Activated T-helper 17 cell treated with anti-CD3 and anti-CD28 coated beads, Interleukin-2, amount 50 U/mL, for 72 hours (primary cell): ENCODE measurements around the gene TMTC2. TPM values are rescaled to one million over a fixed set of nuclear protein-coding genes. Genes with fewer than 3 reads are reported as not detected.

ENCODE experiments used
- ATAC-seq: fragments of 150-1000 bp; cut with Tn5 transposase; replicated peaks from 2 replicates; pipeline ENCODE4 v1.10.0; 2021; ENCODE audit warnings: mild to moderate bottlenecking, moderate library complexity
- H3K27ac Mint-ChIP-seq: one replicate; pipeline ENCODE4 v1.8.0; 2022; ENCODE audit warnings: mixed read lengths
- H3K27me3 Mint-ChIP-seq: one replicate; pipeline ENCODE4 v1.8.0; 2022; ENCODE audit warnings: mixed read lengths
- H3K36me3 Mint-ChIP-seq: one replicate; pipeline ENCODE4 v1.8.0; 2022; ENCODE audit warnings: low read depth, mild to moderate bottlenecking, mixed read lengths
- H3K4me1 Mint-ChIP-seq: one replicate; pipeline ENCODE4 v1.8.0; 2022; ENCODE audit warnings: mixed read lengths
- H3K4me3 Mint-ChIP-seq: one replicate; pipeline ENCODE4 v1.8.0; 2022; ENCODE audit warnings: mild to moderate bottlenecking, mixed read lengths
- H3K9me3 Mint-ChIP-seq: one replicate; pipeline ENCODE4 v1.8.0; 2022; ENCODE audit warnings: mixed read lengths
- total RNA-seq, 2 donors: library from RNA; stranded (reverse); gene quantifications; one replicate each; pipeline ENCODE4 v1.2.3, GENCODE V29; 2022

Gene TMTC2
- total RNA-seq, 2 donors from 2014 or later, result 5.8 to 11.2 TPM

GRCh38 chr12:82665142-82665923 is 21.4 kb upstream of the TMTC2 start:
- Mint-ChIP-seq H3K9me3 (no peaks in the 10 kb centered on the region), H3K4me3 (no peak overlapping the region), H3K36me3 (no peaks in the 10 kb centered on the region), H3K4me1 (peaks cover 5% of the 10 kb centered on the region), H3K27ac (no peak overlapping the region), H3K27me3 (peaks cover 27% of the 10 kb centered on the region)
- peak; percentile 61 for ATAC-seq

- no peak overlapping the region for H3K4me3 Mint-ChIP-seq
- H3K36me3 Mint-ChIP-seq, result no peaks in the 10 kb centered on the region
- H3K9me3 Mint-ChIP-seq, result no peaks in the 10 kb centered on the region
- H3K27me3 Mint-ChIP-seq, result peaks cover 21% of the 10 kb centered on the region
- H3K4me1 Mint-ChIP-seq, result peaks cover 5% of the 10 kb centered on the region
- ATAC-seq, result peak; percentile 31
- H3K27ac Mint-ChIP-seq, result no peak overlapping the region
These were observed 19.9 kb upstream of the TMTC2 start for GRCh38 chr12:82666830-82667229.

DNA sequence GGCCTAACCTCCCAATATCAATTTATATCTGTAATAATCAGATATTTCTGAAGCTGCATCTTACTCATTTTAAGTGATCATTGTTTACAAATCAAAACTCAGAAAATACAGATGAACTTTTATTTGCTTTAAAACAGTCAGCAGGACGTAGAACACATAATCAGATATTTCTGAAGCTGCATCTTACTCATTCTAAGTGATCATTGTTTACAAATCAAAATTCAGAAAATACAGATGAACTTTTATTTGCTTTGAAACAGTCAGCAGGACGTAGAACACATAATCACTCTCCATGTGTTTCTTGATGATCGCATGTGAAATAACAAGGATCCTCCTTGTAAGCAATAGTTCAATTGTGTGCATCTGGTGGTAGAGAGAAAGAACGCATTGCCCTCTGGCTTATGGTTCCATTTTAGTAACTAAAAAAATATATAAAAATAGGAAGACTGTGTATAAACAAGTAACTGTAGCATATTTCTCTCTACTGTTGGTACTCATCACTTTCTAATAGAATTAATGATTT is 15.0 kb upstream of the TMTC2 start:
- ATAC-seq, result no peak
- no peaks in the 10 kb centered on the region for H3K4me1 Mint-ChIP-seq
- peaks cover 18% of the 10 kb centered on the region for H3K27me3 Mint-ChIP-seq
- no peaks in the 10 kb centered on the region for H3K36me3 Mint-ChIP-seq
- no peaks in the 10 kb centered on the region for H3K9me3 Mint-ChIP-seq
- no peak overlapping the region for H3K27ac Mint-ChIP-seq
- H3K4me3 Mint-ChIP-seq, result no peak overlapping the region

GRCh38 chr12:82672811-82673495 is 13.8 kb upstream of the TMTC2 start:
- Mint-ChIP-seq H3K36me3 (no peaks in the 10 kb centered on the region), H3K4me1 (no peaks in the 10 kb centered on the region), H3K4me3 (no peak overlapping the region), H3K27me3 (peaks cover 15% of the 10 kb centered on the region), H3K27ac (no peak overlapping the region), H3K9me3 (no peaks in the 10 kb centered on the region)
- ATAC-seq, result no peak

- Mint-ChIP-seq H3K27ac (no peak overlapping the region), H3K27me3 (peaks cover 18% of the 10 kb centered on the region), H3K4me3 (no peak overlapping the region), H3K36me3 (no peaks in the 10 kb centered on the region), H3K9me3 (no peaks in the 10 kb centered on the region), H3K4me1 (no peaks in the 10 kb centered on the region)
- no peak for ATAC-seq
These were observed 13.0 kb upstream of the TMTC2 start for GRCh38 chr12:82673698-82674097.

- no peak overlapping the region for H3K27ac Mint-ChIP-seq
- peaks cover 18% of the 10 kb centered on the region for H3K27me3 Mint-ChIP-seq
- ATAC-seq, result no peak
- no peak overlapping the region for H3K4me3 Mint-ChIP-seq
- H3K9me3 Mint-ChIP-seq, result no peaks in the 10 kb centered on the region
- no peaks in the 10 kb centered on the region for H3K36me3 Mint-ChIP-seq
- H3K4me1 Mint-ChIP-seq, result no peaks in the 10 kb centered on the region
These were observed 11.5 kb upstream of the TMTC2 start for GRCh38 chr12:82675246-82675645.

GRCh38 chr12:82682326-82682725 is 4.4 kb upstream of the TMTC2 start:
- Mint-ChIP-seq H3K4me1 (peaks cover 8% of the 10 kb centered on the region), H3K36me3 (no peaks in the 10 kb centered on the region), H3K9me3 (no peaks in the 10 kb centered on the region), H3K27ac (no peak overlapping the region), H3K27me3 (peaks cover 20% of the 10 kb centered on the region), H3K4me3 (no peak overlapping the region)
- ATAC-seq, result no peak

DNA sequence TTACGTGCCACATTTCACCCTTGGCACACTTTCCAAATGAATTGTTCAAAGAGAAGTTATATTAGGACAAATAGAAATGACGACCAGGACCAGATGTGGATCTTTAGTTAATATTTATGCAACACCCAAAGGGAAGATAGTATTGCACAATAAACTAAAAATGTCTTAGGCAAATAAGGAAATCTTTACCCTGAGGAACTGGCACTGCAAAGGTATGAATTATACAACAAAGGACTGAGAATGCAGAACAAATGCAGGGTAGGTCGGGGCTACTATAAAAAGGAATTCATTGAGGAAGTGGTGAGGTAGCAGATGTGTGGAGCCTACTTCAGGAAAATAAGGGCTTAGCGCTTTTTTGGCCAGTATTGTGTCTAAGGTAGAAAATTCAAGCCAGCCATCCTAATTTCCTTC is 3.9 kb upstream of the TMTC2 start:
- H3K36me3 Mint-ChIP-seq, result no peaks in the 10 kb centered on the region
- H3K27ac Mint-ChIP-seq, result no peak overlapping the region
- no peaks in the 10 kb centered on the region for H3K9me3 Mint-ChIP-seq
- peaks cover 8% of the 10 kb centered on the region for H3K4me1 Mint-ChIP-seq
- peaks cover 20% of the 10 kb centered on the region for H3K27me3 Mint-ChIP-seq
- ATAC-seq, result no peak
- H3K4me3 Mint-ChIP-seq, result no peak overlapping the region

GRCh38 chr12:82685790-82686167 is 927 bp upstream of the TMTC2 start:
- Mint-ChIP-seq H3K27ac (peak overlapping the region; percentile 93), H3K36me3 (no peaks in the 10 kb centered on the region), H3K27me3 (peaks cover 10% of the 10 kb centered on the region), H3K4me1 (peaks cover 8% of the 10 kb centered on the region), H3K4me3 (peak overlapping the region; percentile 97), H3K9me3 (no peaks in the 10 kb centered on the region)
- ATAC-seq, result peak; percentile 69

GRCh38 chr12:82687021-82688011 is 610 bp downstream of the TMTC2 start:
- Mint-ChIP-seq H3K27me3 (peaks cover 10% of the 10 kb centered on the region), H3K4me3 (peak overlapping the region; percentile 97), H3K4me1 (peaks cover 8% of the 10 kb centered on the region), H3K36me3 (peaks cover 8% of the 10 kb centered on the region), H3K9me3 (no peaks in the 10 kb centered on the region), H3K27ac (peak overlapping the region; percentile 93)
- ATAC-seq, result peak; percentile 55

GRCh38 chr12:82688035-82688501 is 1.4 kb downstream of the TMTC2 start:
- no peaks in the 10 kb centered on the region for H3K9me3 Mint-ChIP-seq
- ATAC-seq, result no peak

GRCh38 chr12:82688596-82688995 is 1.9 kb downstream of the TMTC2 start:
- Mint-ChIP-seq H3K36me3 (peaks cover 14% of the 10 kb centered on the region), H3K9me3 (no peaks in the 10 kb centered on the region), H3K4me3 (peak overlapping the region; percentile 97), H3K4me1 (peaks cover 8% of the 10 kb centered on the region), H3K27me3 (peaks cover 5% of the 10 kb centered on the region), H3K27ac (peak overlapping the region; percentile 93)
- ATAC-seq, result no peak

More at GRCh38 chr12:82688035-82688501, 1.4 kb downstream of the TMTC2 start:
- peaks cover 5% of the 10 kb centered on the region for H3K27me3 Mint-ChIP-seq
- H3K4me1 Mint-ChIP-seq, result peaks cover 8% of the 10 kb centered on the region
- H3K4me3 Mint-ChIP-seq, result peak overlapping the region; percentile 97
- peaks cover 9% of the 10 kb centered on the region for H3K36me3 Mint-ChIP-seq
- H3K27ac Mint-ChIP-seq, result peak overlapping the region; percentile 93

GRCh38 chr12:82690006-82690405 is 3.3 kb downstream of the TMTC2 start:
- H3K36me3 Mint-ChIP-seq, result peaks cover 16% of the 10 kb centered on the region
- H3K4me3 Mint-ChIP-seq, result no peak overlapping the region
- no peaks in the 10 kb centered on the region for H3K9me3 Mint-ChIP-seq
- H3K4me1 Mint-ChIP-seq, result peaks cover 8% of the 10 kb centered on the region
- ATAC-seq, result no peak
- H3K27ac Mint-ChIP-seq, result no peak overlapping the region
- H3K27me3 Mint-ChIP-seq, result no peaks in the 10 kb centered on the region

GRCh38 chr12:82691513-82691912 is 4.8 kb downstream of the TMTC2 start:
- no peaks in the 10 kb centered on the region for H3K9me3 Mint-ChIP-seq
- no peak overlapping the region for H3K4me3 Mint-ChIP-seq
- no peaks in the 10 kb centered on the region for H3K27me3 Mint-ChIP-seq
- no peak for ATAC-seq
- peaks cover 16% of the 10 kb centered on the region for H3K36me3 Mint-ChIP-seq
- H3K27ac Mint-ChIP-seq, result no peak overlapping the region
- H3K4me1 Mint-ChIP-seq, result no peaks in the 10 kb centered on the region
